Measurements from ENCODE around the gene PRND.
"Not testable (repeated sequence)": the region's sequence is repeated elsewhere in the genome, so short reads cannot be mapped to it uniquely, and the experiment has no call there.

Gene PRND

DNA sequence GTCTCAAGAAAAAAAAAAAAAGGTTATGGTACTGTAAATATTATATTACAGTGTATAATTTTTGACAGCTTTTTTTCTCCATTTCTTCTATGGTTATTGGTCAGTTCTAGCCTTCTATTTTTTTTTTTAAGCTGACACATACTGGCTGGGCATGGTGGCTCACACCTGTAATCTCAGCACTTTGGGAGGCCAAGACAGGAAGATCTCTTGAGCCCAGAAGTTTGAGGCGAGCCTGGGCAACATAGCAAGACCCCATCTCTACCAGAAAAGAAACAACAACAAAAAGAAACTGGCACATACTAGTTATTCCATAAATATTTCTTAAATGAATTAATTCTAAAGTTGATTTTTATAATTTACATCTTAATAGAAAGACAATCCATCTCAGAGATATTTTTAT lies 27.6 kb upstream of the PRND start:
- TF ChIP-seq, protein P1, sequence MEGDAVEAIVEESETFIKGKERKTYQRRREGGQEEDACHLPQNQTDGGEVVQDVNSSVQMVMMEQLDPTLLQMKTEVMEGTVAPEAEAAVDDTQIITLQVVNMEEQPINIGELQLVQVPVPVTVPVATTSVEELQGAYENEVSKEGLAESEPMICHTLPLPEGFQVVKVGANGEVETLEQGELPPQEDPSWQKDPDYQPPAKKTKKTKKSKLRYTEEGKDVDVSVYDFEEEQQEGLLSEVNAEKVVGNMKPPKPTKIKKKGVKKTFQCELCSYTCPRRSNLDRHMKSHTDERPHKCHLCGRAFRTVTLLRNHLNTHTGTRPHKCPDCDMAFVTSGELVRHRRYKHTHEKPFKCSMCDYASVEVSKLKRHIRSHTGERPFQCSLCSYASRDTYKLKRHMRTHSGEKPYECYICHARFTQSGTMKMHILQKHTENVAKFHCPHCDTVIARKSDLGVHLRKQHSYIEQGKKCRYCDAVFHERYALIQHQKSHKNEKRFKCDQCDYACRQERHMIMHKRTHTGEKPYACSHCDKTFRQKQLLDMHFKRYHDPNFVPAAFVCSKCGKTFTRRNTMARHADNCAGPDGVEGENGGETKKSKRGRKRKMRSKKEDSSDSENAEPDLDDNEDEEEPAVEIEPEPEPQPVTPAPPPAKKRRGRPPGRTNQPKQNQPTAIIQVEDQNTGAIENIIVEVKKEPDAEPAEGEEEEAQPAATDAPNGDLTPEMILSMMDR (IDR thresholded peaks at IDR 0.05; ENCODE audit: low read depth, low read length), result no peak
- no peak for DNase-seq (ENCODE audit: extremely low read depth, low read depth)

DNA sequence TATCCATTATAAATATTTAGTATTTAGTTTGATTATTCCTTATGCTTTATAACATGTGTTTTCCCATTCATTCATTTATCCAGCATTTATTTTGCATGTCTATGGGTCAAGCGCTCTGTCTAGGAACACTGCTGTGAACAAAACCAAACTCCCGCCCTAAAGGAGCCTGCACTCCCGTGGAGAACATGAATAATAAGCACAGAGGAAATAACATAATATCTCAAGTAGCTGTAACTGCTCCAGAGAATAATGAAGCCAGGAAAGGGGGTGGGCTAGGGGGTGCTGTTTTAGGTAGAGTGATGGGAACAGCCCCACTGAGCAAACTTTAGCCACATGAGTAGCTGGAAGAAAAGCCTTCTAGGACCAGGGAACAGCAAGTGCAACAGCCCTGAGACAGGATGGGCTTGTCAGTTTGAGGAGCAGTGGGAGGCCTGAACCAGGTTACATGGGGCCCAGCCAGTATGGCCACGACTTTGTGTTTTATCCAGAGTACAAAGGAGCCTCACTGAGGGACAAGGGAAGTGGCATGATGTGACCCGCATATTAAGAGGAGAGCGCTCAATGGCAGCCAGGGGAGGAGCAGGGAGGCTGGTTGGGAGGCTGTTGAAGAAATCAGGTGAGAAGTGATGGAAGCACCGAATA lies 24.4 kb upstream of the PRND start:
- no peak for DNase-seq (ENCODE audit: extremely low read depth, low read depth)
- TF ChIP-seq, protein P1 (IDR thresholded peaks at IDR 0.05; ENCODE audit: low read depth, low read length), result no peak

DNA sequence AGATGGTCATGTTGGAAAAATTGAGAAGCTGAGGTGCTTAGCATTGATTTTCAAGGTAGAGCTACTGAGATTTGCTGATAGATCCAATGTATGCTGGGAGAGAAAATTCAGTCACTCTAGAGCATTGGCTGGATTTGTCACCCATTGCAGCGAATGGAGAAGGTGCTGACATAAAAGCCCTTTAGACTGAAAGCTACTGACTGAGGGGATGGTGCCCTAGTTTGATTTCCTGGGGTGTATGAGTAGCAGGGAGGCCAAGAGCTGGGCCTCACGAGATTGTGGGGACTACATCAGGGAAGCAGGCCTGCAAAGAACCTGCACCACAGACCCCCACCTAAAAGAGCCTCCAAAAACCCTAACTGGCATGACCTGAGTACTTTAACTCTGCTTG lies 23.9 kb upstream of the PRND start:
- DNase-seq (ENCODE audit: extremely low read depth, low read depth), result no peak
- TF ChIP-seq, protein P1 (IDR thresholded peaks at IDR 0.05; ENCODE audit: low read depth, low read length), result no peak

DNA sequence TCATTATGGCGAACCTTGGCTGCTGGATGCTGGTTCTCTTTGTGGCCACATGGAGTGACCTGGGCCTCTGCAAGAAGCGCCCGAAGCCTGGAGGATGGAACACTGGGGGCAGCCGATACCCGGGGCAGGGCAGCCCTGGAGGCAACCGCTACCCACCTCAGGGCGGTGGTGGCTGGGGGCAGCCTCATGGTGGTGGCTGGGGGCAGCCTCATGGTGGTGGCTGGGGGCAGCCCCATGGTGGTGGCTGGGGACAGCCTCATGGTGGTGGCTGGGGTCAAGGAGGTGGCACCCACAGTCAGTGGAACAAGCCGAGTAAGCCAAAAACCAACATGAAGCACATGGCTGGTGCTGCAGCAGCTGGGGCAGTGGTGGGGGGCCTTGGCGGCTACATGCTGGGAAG lies 22.5 kb upstream of the PRND start:
- DNase-seq (ENCODE audit: extremely low read depth, low read depth), result no peak
- TF ChIP-seq, protein P1 (IDR thresholded peaks at IDR 0.05; ENCODE audit: low read depth, low read length), result no peak

DNA sequence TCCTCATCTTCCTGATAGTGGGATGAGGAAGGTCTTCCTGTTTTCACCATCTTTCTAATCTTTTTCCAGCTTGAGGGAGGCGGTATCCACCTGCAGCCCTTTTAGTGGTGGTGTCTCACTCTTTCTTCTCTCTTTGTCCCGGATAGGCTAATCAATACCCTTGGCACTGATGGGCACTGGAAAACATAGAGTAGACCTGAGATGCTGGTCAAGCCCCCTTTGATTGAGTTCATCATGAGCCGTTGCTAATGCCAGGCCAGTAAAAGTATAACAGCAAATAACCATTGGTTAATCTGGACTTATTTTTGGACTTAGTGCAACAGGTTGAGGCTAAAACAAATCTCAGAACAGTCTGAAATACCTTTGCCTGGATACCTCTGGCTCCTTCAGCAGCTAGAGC lies 21.8 kb upstream of the PRND start:
- TF ChIP-seq, protein P1 (IDR thresholded peaks at IDR 0.05; ENCODE audit: low read depth, low read length), result no peak
- DNase-seq (ENCODE audit: extremely low read depth, low read depth), result no peak

DNA sequence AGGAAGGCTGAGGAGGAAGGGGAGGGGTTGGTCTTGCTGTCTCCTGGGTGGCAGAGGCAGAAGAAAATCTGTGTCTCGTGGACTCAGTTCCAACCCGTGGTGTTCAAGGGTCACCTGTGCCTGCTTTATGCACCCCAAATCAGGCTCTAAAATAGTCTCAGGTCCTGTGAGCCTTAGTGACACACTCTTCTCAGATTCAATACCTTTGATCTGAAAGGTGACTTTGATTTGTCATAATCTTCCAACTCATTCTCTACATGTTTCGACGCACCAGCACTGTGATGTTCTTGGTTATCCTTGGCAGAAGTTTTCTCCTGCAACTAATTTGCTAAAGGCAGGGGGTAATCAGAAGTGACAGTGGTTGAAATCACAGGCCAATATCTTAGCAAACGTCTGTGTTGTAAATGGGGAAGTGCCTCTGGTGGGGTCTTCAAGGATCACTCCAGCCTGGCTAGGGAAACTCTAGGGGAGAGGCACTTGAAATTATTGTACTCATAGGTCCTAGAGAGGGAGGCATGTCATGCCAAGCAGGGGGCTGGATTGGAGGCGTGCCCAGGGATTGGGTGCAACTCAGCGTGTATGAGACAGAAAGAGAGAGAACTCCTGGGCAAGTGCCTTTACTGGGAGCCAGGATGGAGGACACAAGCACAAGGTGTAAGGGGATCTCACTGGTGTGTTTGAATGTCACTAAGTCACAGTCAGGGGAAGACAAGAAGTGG lies 19.0 kb upstream of the PRND start:
- no peak for DNase-seq (ENCODE audit: extremely low read depth, low read depth)
- TF ChIP-seq, protein P1 (IDR thresholded peaks at IDR 0.05; ENCODE audit: low read depth, low read length), result no peak

DNA sequence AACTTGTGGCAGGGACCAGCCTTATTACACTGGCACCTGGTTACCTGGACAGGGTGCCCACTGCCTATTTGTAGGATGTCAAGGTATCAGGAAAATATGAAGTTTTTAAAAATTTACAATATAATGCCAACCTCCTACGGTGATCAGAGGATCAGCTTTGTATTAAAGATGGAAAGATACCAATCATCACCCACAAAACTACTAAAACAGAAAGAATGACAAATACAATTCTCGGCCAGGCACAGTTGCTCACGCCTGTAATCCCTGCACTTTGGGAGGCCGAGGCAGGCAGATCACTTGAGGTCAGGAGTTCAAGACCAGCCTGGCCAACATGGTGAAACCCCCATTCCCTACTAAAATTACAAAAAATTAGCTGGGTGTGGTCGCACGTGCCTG lies 18.4 kb upstream of the PRND start:
- no peak for DNase-seq (ENCODE audit: extremely low read depth, low read depth)
- TF ChIP-seq, protein P1 (IDR thresholded peaks at IDR 0.05; ENCODE audit: low read depth, low read length), result no peak

DNA sequence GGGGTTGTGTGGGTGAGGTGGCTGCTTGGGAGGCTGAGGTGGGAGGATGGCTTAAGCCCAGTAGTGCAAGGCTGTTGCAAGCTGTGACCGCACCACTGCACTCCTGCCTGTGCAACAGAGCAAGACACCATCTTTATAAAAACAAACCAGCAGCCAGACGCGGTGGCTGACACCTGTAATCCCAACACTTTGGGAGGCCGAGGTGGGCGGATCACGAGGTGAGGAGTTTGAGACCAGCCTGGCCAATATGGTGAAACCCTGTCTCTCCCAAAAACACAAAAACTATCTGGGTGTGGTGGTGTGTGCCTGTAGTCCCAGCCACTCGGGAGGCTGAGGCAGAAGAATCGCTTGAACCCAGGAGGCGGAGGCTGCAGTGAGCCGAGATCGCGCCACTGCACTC lies 14.8 kb upstream of the PRND start:
- DNase-seq (ENCODE audit: extremely low read depth, low read depth), result not testable (repeated sequence)

Data from AG09319 (cell line).